ENCODE results near the gene PFN4. TPM values are rescaled to one million over a fixed set of nuclear protein-coding genes. Genes with fewer than 3 reads are reported as not detected.

PFN4 gene
- total and polyA plus RNA-seq, 9 of the 15 experiments (the other 6 are each of a cell fraction or from before 2014, with no cell fraction given): 0.07 to 0.54 (median 0.31) TPM; not detected in 2

DNA sequence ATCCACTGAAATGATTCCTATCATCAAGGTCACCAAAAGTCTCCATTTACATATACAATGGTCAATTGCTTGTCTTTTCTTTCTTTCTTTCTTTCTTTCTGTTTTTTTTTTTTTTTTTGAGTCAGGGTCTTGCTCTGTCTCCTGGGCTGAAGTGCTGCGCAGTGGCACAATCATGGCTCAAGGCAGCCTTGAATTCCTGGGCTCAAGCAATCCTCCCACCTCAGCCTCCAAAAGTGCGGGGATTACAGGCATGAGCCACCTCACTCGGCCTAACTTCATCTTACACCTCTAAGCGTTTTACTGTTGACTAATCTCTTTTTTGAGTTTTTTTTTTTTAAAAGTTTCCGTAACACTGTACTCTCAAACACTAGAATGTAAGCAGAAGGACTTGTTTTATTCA, 47.9 kb downstream of the PFN4 start:
- H2AFZ ChIP-seq (ENCODE audit: low read depth, low read length): no peak overlapping the region; the same call in 1 of the 2 replicates
- H3K27ac ChIP-seq (ENCODE audit: extremely low read depth, low read depth, low read length): peak overlapping the region; percentile 75
- H3K9ac ChIP-seq (ENCODE audit: insufficient read depth in 1 of 2, low read depth in 2 of 2, low read length in 2 of 2): peak overlapping the region; percentile 78 to 85
- in situ Hi-C loops (cut with MboI): no loop called here
- H3K36me3 ChIP-seq (ENCODE audit: control insufficient read depth, insufficient read depth, low read length): peaks cover 37% of the 10 kb centered on the region
- H3K79me2 ChIP-seq (ENCODE audit: control insufficient read depth, insufficient read depth, low read length): peaks cover 45% of the 10 kb centered on the region
- FAIRE-seq: no peak
- no peak for DNase-seq (ENCODE audit: extremely low read depth in 1 of 4, low spot score in 3 of 4)
- H3K4me3 ChIP-seq: peak overlapping the region; percentile 58
- H3K4me2 ChIP-seq (ENCODE audit: insufficient read depth, low read length): peak overlapping the region; percentile 99
- H3K27me3 ChIP-seq (ENCODE audit: control insufficient read depth in 2 of 2, insufficient read depth in 2 of 2, low read length in 2 of 2): no peaks in the 10 kb centered on the region
- H3K9me3 ChIP-seq (replicated peaks; ENCODE audit: control insufficient read depth, insufficient read depth, low read depth, low read length): no peaks in the 10 kb centered on the region
- no peaks in the 10 kb centered on the region for H4K20me1 ChIP-seq (replicated peaks; ENCODE audit: control insufficient read depth, insufficient read depth, low read length)
- no TSS peak for BruUV-seq (replicated peaks)
- WGBS (ENCODE audit: insufficient coverage, low coverage, missing lambda C conversion rate): 6% methylated on average over 4 of the region's 5 CpGs
- H3K9me1 ChIP-seq (ENCODE audit: control insufficient read depth, insufficient read depth, low read length): no peaks in the 10 kb centered on the region
- ChIA-PET POLR2A (interaction anchor here (1.2 to 1.9 kb wide), 3 partner anchors 8 to 11 kb away, joined by 7 to 16 read pairs (median 11); partner anchors contain the start of gene TP53I3), CTCF (ENCODE audit: low intra/inter-chr PET ratio) (no interaction called here)
- H3K4me1 ChIP-seq (replicated peaks in 1 of 2; ENCODE audit: control insufficient read depth in 2 of 2, insufficient read depth in 2 of 2, low read length in 2 of 2): peaks cover 9 to 15% of the 10 kb centered on the region in 2 experiments; a peak in 4 of 5 replicates
- no peak for ATAC-seq
- intact Hi-C loops (cut with micrococcal nuclease): no loop called here
- no peak for TF ChIP-seq MAZ (CRISPR knock-in tag; conservative IDR thresholded peaks at IDR 0.05 in 1 of 2, IDR thresholded peaks at IDR 0.05 in 1 of 2)
- TF ChIP-seq HEY1 (CRISPR knock-in tag; IDR thresholded peaks at IDR 0.05; ENCODE audit: borderline replicate concordance): no peak
- no peak for TF ChIP-seq SP1 (CRISPR knock-in tag; IDR thresholded peaks at IDR 0.05)
- no peak for TF ChIP-seq ZNF140 (CRISPR knock-in tag; IDR thresholded peaks at IDR 0.05)
- no peak for TF ChIP-seq ELK3 (CRISPR knock-in tag; IDR thresholded peaks at IDR 0.05)
- no peak for TF ChIP-seq CHD7 (IDR thresholded peaks at IDR 0.05; ENCODE audit: low read depth, low read length)
- no peak for TF ChIP-seq ZNF445 (CRISPR knock-in tag; IDR thresholded peaks at IDR 0.05; ENCODE audit: low read depth)
- TF ChIP-seq ZBTB1 (CRISPR knock-in tag; IDR thresholded peaks at IDR 0.05; ENCODE audit: borderline replicate concordance, low read depth): no peak
- TF ChIP-seq RBM14 (IDR thresholded peaks at IDR 0.05; ENCODE audit: borderline replicate concordance, insufficient read depth, low read depth, low read length): no peak
- TF ChIP-seq ZNF76 (CRISPR knock-in tag; IDR thresholded peaks at IDR 0.05; ENCODE audit: borderline replicate concordance): no peak
